GF-D8 (cell line): Measurements from ENCODE around the gene SCUBE1.

Experiments
- DNase-seq: peaks from one replicate; lab custom pipeline; 2025; lab: John Stamatoyannopoulos, UW

The SCUBE1 gene

DNA sequence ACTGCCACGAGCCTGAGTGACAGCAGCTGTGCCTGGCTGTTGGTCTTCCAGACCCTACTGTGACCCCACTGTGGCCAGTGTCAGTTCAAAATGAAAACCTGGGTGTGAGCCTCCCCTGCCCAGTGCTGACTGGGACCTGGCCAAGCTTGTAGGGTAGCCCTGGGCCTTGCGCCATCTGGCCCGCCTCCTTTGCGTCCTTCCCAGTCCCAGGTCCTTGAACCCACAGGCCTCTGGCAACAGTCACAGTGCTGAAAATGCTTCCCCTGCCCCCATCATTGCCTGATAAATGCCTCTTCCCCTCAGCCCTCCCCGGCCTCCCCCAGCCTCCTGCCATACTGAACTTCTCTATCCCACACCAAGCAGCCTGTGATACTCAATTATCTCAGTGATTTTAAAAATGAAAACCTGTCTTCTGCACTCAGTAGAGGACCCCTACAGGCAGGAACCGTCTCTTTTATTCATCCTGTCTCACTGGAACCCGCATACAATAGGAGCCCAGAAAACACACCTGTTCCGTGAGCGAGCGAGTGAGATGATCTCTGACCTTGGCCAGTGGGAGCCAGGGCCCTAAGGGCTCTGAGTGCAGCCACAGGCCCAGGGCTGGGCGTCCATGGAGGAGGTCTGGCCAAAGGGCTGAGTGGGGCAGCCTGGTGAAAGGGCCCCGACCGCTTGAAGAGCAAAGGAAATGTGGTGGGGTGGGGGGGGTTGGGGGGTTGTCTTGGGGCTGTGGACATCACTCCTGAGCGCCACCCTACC, 106.6 kb downstream of the SCUBE1 start:
- no peak for DNase-seq

DNA sequence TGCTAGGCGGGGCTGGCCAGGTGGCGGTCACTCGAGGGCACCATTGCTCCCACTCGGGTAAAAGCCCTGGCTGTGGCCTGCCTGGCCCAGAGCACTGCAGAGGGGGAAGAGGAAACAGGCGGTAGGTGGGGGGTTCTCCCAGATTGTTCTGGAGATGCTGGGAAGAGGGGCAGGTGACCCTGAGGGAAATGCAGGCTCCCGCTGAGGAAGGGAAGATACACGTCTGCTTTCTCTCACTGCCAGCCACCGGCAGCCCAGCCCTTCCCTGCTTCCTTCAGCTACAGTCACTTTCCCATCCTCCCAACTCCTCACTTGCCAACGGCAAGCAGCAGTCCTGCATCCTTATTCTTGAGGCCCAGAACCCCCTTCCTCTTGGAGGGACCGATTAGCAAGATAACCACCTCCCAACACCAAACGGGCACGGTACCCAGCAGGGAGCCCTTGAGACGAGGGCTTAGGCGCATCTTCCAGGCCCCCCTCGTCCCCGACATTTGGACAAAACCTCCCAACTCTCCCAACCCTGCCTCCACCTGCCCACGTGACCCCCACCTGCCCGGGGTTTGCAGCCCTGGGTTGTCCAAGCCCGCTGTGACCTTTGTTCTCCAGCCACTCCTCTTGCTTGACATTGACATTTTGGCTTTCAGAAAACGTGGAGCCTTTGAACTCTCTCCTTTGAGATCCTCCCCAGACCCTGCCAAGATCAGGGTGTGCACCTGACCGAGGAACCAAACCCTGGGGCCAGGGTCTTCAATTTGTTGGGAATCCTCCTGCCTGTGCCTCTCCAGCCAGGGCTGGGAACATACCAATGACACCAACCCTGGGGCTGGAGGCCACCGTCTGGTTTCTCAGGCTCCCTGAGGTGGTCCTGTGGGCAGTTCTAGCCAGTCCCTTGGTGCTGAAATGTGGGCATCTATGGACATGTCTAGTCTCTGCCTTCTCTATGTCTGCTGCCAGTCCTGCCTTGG, 107.4 kb downstream of the SCUBE1 start:
- no peak for DNase-seq

GRCh38 chr22:43234264-43234988, 108.7 kb downstream of the SCUBE1 start:
- no peak for DNase-seq

- DNase-seq, result no peak
These were observed 109.6 kb downstream of the SCUBE1 start for GRCh38 chr22:43233529-43233928.

DNA sequence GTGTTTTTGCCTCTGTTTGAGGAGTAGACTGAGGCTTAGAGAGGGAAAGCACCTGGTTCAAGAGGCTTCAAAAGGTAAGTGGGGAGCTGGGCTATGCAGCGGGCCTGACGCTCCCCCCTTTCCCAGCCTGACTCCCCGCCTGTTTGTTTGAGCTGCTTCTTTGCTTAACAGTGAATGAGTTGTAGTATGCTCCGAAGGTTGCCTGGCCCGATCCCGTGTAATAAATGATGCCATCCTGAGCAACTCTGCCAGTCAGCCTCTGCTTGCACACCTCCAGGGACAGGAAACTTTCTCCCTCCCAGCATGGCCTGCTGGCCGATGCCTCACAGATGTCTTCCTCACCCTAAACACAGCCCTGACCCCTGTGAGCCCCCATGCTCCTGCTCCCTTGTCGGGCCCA, 110.7 kb downstream of the SCUBE1 start:
- no peak for DNase-seq

DNA sequence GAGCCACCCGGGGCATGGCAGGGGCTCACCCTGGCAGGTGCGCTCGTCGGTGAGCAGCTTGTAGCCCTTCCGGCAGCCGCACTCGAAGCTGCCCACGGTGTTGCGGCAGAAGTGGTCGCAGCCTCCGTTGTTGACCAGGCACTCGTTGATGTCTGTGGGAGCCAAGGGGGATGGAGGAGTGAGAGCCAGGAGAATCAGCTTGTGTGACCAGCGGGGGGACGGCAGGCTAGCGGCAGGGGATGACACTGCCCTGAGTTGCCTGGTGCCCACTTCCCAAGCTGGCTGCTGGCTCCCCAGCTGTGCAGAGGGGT, 111.5 kb downstream of the SCUBE1 start:
- no peak for DNase-seq

- no peak for DNase-seq
These were observed 112.0 kb downstream of the SCUBE1 start for GRCh38 chr22:43230971-43231723.

DNA sequence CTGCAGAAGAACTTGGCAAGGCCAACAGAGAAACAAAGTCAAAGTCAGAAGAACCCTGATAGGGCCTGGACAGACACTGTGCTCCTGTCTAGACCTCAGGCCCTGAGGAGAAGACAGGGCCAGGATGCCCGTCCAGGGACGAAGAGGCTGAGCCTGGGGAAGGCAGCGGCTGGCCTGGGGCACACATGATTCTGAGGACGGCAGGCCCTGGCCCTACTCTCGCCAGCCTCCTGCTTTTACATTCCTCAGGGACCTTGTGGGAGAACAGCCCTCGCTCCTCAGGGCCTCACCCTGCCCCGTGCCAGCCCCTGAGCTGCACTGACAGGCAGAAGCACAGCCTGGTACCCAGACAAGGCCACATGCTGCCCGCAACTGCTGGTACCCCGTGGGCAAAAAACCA, 112.6 kb downstream of the SCUBE1 start:
- DNase-seq, result no peak

DNA sequence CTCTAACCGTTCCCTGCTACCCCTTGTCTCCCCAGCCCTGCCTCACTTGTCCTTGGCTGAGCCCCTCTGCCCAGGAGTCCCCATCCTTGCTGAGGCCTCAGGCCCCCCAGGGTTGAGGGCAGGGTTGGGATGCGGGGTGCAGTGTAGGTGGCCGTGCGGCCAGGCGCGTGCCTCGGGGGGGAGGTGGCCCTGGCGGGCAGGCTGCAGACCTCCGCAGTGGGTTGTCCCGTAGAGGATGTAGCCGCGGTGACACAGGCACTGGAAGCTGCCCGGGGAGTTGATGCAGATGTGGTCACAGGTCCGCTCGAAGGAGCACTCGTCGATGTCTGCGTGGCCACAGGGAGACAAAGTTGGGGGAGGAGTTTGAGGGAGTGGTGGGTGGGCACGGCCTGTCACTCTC, 114.3 kb downstream of the SCUBE1 start:
- DNase-seq, result no peak

DNA sequence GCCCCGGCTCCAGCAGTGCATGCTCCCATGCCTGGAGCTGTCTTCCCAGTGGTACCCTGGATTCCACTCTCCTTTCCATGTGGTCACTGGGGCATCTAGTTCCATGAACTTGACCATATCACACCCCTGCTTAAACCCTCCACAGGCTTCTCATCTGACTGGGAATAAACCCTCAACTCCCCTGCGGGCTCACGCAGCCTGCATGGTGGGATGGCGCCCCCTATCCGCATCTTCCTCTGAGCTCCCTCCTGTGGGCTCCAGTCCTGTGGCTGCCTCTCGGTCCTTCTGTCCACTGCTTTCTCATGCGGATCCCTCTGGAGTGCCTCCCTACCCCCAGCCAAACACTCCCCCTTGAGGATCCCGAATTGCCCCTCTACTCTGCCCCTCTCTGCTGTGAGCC, 114.8 kb downstream of the SCUBE1 start:
- peak; percentile 3 for DNase-seq

- no peak for DNase-seq
These were observed 115.9 kb downstream of the SCUBE1 start for GRCh38 chr22:43227239-43227630.

DNA sequence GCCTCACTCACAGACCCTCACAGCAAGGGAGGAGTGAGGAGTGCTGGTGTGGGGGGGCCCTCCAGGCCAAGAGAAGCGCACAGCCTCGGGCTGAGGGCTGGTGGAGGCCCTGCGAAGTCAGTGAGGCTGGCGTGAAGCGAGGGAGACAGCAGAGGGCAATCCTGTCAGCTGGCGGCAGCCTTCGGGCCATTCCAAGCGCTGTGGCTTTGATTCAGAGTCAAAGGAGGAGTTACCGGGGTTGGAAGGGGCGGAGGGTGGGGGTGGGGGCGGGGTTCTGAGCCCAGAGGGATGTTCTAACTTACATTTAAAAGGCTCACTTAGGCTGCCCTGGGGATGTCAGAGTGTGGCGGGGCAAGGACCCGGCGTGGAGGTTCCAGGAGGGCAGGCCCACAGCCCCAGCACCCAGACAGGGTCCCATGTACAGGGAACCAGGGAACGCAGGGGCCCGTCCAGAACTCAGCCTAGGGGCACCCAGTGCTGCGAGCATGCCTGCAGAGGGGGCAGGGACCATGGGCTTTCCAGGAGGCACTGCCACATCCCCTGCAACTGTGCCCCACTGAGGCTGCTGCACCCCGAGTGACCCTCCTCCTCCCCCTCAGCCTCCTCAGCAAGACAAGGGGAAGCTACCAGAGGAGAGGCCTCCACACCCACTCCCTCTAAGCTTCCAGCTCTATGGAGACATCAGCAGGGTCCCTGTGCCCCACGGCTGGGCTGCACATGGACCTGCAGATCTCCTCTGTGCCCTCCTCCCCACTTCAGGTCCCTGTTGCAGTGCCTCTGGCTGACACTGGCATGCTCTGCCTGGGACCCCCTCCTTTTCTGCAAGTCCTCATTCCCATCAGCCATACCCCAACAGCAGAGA, 116.6 kb downstream of the SCUBE1 start:
- DNase-seq, result no peak

GRCh38 chr22:43225609-43226008, 117.6 kb downstream of the SCUBE1 start:
- no peak for DNase-seq

DNA sequence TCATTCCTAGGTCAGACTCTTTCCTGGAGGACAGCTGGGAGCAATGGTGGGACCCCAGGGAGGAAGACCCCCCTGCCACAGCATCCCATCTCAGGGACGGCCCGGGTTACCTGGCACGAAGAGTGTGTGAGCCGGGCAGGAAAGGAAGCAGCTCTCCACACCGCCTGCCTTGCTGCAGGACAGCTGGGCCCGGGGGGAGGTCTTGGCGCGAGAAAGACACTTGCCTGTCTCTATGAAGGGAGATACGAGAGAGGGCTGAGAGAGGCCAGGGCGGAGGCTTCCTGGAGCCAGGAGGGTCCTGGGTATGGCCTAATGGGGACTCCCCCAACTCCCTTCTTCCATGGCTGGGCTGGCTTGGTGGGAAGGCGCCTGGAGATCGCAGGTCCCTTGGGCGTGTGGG, 120.2 kb downstream of the SCUBE1 start:
- no peak for DNase-seq

DNA sequence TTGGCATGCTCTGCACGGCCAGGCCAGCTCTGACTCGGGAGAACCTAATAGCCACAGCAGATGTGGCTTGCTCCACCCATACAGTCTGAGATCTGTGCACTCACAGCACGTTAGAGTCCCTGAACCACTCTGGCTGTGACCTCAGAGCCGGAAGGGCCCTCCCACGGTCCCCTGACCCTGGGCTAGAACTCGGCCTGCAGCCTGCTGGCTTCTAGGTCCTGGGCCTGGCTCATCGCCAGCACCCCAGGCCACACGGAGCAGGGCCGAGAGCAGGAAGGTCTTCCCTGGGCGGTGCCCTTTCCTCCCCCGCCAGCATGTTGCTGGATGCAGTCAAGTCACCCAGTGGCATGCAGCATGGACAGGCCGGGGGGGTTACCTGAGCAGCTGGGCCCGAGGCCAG, 120.9 kb downstream of the SCUBE1 start:
- DNase-seq, result no peak

DNA sequence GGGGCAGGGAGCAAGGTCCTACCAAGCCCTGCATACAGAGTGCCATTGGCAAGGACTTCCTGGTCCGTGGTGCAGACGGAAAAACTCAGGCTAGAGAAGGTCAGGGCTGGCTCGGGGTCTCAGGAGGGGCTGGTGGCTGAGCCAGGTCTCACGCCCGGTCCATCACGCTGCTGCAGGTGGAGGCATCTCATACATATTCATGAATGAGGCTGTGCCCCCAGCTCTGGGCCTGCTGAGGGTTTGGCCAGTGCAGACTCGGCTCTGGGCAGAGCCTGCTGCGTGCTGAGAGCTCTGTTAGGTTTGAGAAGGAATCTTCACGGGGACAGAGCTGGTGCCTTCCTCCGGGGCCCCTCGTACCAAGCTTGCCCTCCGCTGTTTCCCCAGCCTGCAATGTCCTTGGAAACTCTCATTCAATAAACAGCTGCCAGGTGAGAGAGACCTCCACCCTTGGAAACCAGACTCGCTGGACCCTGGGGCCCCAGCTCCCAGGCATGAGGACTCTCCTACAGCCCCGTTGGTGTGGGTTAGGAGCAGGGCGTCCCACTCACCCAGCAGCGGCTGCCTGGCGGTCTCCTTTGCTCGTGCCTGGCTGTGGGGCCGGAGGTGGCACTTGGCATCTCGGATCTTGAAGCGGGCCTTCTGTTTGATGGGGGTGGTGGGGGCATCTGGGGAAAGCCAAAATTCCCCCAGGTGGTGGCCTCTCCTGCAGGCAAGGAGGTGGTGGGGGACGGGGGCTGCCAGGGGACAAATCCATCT, 122.4 kb downstream of the SCUBE1 start:
- no peak for DNase-seq

- no peak for DNase-seq
These were observed 124.4 kb downstream of the SCUBE1 start for GRCh38 chr22:43218786-43219185.

DNA sequence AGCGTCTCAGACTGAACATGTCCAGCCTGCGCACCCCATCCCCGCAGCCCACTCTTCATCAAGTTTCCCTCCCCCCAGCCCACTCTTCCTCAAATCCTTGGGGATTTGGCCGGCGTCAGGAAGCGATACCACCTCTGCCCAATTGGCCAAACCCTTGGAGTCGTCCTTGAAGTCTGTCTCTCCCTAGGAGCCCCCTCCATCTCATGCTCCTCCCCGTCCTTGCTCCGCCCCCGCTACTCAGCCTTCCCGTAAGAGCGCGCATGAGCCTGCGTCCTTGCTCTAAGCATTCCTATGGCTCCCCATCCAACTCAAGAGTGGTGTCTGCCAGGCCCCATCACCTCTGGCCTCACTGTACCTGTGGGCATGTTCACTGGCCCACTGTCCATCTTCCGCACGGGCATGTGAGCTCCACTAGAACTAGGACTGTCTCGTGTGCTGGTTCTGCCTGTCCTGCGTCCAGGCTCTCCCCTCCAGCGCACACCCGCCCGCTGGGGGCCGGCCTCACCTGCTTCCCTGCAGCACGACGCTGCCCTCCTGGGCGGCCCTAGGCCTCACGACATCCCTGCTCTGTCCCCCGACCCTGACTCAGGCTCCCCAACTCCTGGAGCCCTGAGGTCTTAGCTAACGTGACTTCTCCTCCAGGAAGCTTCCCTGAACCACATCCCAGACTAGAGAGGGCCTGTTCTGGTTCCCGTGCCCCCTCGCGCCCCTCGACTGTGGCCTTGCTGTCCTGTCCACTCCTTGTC, 125.7 kb downstream of the SCUBE1 start:
- no peak for DNase-seq

DNA sequence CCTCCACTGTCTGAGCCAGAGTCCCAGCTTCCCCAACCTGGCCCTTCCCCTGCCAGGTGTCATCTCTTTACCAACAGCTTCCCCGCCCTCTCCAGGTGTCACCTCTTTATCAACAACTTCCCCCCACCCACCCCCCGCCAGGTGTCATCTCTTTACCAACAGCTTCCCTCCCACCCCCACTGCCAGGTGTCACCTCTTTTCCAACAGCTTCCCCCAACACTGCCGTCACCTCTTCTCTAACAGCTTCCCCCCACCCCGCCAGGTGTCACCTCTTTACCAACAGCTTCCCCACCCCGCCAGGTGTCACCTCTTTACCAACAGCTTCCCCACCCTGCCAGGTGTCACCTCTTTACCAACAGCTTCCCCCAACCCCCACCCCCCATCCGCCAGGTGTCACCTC, 126.4 kb downstream of the SCUBE1 start:
- no peak for DNase-seq

DNA sequence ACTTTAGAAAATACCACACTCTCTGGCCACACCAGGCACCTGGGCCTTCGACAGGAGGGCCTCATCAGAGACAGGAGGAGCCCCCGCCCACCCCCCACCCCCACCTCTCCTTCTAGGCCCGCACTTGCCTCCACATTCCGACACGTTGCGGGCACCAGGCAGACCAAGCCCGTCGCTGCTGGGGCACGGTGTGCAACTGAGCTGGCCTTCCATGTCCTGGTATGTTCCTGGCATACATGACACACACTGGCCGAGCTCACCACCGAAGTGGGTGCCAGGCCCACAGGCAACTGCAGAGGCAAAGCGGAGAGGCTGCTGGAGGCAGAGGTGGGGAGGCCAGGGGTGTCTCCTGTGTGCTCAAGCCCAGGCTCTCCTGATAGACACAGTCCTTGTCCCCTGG, 129.2 kb downstream of the SCUBE1 start:
- no peak for DNase-seq
